HG02870 (cell line): ENCODE results near the gene AZU1.
"Not testable (repeated sequence)": the region's sequence is repeated elsewhere in the genome, so short reads cannot be mapped to it uniquely, and the experiment has no call there.

ENCODE experiments used
- ATAC-seq: cut with Tn5 transposase; IDR thresholded peaks from one replicate; pipeline ENCODE4 v1.9.1; 2021; ENCODE audit warnings: mild to moderate bottlenecking, moderate library complexity; ENCODE audit not compliant: unreplicated experiment

The AZU1 gene

DNA sequence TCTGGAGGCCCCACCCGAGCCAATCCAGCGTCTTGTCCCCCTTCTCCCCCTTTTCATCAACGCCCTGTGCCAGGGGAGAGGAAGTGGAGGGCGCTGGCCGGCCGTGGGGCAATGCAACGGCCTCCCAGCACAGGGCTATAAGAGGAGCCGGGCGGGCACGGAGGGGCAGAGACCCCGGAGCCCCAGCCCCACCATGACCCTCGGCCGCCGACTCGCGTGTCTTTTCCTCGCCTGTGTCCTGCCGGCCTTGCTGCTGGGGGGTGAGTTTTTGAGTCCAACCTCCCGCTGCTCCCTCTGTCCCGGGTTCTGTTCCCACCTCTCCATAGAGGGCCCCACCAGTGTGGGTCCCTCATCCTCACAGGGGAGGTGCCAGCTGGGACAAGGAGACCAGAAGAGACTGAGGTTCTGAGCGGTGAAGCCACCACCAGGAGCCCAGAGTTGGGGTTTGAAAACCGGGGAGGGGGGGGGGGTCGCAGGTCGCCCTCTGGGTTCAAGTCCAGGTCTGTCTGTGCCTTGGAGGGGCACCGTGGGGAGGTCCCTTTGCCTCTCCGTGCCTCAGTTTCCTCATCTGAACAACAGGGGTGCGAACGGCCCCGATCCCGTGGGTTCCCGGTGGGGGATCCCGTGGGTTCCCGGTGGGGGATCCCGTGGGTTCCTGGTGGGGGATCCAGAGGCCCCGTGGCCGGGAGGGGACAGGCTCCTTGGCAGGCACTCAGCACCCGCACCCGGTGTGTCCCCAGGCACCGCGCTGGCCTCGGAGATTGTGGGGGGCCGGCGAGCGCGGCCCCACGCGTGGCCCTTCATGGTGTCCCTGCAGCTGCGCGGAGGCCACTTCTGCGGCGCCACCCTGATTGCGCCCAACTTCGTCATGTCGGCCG, 24.7 kb downstream of the AZU1 start, which contains the start of gene ELANE:
Gene ELANE, plus strand, starts transcription at position 168 of the 878 bp plus-strand sequence. Its CDS starts 26 bp downstream, at position 194.
- ATAC-seq: no peak

DNA sequence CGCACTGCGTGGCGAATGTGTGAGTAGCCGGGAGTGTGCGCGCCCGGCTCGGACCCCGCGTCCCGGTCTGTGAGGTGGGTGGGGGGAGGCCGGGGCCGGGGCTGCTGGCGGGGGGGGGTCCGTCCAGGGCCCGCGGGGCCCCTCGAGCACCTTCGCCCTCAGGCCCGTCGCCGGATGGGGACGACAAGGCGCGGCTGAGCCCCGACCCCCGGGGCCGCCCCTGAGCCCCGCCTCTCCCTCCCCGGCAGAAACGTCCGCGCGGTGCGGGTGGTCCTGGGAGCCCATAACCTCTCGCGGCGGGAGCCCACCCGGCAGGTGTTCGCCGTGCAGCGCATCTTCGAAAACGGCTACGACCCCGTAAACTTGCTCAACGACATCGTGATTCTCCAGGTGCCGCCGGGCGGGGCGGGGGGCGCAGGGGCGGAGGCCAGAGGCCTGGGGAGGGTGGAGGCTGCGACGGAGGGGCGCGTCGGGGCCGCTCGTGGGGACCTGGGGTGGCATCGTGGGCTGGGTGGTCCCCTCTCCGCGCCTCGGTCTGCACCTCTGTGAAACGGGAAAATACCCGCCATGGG, 25.5 kb downstream of the AZU1 start:
- no peak for ATAC-seq

DNA sequence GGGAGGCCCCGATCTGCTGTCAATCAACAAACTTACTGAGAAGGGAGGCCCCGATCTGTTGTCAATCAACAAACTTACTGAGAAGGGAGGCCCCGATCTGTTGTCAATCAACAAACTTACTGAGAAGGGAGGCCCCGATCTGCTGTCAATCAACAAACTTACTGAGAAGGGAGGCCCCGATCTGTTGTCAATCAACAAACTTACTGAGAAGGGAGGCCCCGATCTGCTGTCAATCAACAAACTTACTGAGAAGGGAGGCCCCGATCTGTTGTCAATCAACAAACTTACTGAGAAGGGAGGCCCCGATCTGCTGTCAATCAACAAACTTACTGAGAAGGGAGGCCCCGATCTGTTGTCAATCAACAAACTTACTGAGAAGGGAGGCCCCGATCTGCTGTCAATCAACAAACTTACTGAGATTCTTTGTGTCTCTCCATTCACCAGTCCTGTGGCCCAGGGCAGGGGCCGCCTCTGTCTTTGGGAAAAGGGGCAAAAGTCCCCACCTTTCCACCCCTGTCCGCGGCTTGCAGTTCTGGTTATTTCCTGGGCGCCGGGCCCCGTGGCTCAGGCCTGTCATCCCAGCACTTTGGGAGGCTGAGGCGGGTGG, 26.1 kb downstream of the AZU1 start:
- not testable (repeated sequence) for ATAC-seq

DNA sequence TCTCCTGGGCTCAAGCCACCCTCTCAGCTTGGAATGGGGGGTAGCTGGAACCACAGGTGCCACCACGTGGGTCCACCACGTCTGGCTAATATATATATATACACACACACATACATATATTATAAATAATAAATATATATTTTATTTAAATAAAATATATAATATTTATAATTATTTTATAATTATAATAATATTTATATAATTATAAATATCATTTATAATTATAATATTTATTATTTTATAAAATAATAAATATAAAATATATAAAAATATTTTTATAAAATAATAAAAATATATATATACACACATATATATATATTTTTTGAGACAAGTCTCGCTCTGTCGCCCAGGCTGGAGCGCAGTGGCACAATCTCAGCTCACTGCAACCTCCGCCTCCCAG, 26.9 kb downstream of the AZU1 start:
- no peak for ATAC-seq

DNA sequence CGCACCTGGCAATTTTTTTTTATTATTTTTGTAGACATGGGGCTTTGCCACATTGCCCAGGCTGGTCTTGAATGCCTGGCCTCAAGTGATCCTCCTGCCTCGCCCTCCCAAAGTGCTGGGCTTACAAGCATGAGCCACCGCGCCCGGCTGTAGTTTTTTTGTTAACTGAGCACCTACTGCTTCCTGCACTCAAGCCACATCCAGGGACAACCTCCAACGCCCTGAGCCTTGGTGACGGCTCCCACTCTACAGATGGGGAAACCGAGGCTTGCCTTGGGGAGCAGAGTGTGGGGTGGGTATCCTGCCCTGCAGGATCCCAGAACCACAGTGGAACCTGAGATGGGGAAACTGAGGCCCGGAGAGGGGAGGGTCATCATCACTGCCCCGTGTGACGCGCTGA, 27.5 kb downstream of the AZU1 start:
- no peak for ATAC-seq

DNA sequence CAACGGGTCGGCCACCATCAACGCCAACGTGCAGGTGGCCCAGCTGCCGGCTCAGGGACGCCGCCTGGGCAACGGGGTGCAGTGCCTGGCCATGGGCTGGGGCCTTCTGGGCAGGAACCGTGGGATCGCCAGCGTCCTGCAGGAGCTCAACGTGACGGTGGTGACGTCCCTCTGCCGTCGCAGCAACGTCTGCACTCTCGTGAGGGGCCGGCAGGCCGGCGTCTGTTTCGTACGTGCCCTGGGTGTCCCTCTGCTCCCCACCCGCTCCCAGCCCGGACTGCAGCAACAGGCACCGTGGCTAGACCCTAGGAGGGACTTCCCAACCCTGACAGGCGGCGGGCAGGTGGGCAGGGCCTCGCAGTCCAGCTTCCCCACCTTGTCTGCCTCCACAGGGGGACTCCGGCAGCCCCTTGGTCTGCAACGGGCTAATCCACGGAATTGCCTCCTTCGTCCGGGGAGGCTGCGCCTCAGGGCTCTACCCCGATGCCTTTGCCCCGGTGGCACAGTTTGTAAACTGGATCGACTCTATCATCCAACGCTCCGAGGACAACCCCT, 28.0 kb downstream of the AZU1 start:
- ATAC-seq: no peak

DNA sequence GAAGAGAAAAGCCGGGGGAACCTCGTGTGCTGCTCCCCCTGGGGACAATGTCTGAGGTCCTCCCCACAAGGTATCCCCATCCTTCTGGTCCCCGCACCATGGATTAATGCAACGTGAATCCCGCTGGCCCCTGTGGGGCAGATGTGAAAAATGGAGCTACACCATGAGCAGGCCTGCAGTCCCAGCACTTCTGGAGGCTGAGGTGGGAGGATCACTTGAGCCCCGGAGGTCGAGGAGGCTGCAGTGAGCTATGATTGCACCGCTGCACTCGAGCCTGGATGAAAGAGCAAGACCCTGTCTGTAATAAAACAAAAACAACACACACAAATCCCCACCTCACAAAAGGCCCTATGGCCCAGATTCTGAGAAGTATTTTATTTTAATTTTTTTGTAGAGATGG, 30.6 kb downstream of the AZU1 start:
- no peak for ATAC-seq

DNA sequence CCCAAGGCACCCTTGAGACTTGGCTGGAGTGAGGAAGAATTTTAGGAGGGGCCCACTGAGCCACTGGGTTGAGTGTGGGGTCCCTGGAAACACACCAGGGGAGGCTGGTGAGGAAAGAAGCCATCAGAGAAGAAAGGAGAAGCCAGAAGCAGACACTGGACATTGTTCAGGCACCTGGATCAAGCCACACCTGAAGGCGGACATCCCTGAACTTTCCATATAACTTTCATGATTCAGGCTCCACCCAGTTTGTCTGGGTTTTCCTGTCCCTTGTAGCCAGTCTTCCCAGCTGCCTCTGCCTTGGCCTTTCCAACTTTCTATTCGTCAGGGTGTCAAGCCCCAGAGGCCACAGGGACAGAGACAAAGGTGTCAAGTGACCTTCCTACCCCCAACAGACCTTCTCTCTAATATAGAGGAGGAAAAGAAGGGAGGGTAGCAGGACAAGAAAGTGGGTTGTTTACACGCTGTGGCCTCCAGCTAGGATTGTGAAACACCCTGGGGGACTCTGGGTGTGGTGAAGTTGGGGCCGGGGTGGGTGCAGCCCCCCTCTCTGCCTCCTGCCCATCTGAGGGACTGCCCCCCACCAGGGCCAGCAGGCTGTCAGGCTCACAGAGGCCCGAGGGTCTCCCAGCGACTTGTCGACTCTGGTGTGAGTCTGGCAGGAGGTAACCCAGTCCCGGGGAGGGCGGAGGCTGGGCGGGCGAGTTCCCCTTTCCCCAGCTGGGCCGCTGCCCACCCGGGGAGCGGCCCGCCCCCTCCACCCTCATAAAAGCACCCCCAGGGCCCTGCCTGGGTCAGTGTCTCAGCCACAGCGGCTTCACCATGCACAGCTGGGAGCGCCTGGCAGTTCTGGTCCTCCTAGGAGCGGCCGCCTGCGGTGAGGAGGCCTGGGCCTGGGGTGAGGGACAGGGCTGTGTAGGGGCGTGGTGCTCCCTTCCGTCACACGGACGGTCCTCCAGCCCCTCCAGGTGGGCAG, 31.5 kb downstream of the AZU1 start, which contains the start of gene CFD:
Gene CFD, plus strand, starts transcription at position 797 of the 976 bp plus-strand sequence. Its CDS starts 26 bp downstream, at position 823.
- ATAC-seq: no peak

DNA sequence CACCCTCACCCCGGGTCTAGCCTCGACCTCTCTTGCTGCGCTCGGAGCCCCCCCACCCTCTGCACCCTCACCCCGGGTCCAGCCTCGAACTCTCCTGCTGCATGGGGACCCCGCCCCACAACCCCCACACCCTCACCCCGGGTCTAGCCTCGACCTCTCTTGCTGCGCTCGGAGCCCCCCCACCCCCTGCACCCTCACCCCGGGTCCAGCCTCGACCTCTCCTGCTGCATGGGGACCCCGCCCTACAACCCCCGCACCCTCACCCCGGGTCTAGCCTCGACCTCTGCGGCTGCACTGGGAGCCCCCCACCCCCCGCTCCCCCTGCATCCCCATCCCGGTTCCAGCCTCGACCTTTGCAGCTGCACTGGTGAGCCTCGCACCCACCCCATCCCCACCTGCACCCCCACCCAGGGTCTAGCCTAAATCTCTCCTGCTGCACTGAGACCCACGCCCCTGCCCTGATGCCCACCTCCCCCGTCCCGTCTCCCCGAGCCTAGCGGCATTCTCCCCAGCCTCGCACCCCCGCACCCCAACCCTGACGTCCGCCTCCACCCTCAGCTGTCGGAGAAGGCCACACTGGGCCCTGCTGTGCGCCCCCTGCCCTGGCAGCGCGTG, 33.6 kb downstream of the AZU1 start:
- ATAC-seq: no peak

DNA sequence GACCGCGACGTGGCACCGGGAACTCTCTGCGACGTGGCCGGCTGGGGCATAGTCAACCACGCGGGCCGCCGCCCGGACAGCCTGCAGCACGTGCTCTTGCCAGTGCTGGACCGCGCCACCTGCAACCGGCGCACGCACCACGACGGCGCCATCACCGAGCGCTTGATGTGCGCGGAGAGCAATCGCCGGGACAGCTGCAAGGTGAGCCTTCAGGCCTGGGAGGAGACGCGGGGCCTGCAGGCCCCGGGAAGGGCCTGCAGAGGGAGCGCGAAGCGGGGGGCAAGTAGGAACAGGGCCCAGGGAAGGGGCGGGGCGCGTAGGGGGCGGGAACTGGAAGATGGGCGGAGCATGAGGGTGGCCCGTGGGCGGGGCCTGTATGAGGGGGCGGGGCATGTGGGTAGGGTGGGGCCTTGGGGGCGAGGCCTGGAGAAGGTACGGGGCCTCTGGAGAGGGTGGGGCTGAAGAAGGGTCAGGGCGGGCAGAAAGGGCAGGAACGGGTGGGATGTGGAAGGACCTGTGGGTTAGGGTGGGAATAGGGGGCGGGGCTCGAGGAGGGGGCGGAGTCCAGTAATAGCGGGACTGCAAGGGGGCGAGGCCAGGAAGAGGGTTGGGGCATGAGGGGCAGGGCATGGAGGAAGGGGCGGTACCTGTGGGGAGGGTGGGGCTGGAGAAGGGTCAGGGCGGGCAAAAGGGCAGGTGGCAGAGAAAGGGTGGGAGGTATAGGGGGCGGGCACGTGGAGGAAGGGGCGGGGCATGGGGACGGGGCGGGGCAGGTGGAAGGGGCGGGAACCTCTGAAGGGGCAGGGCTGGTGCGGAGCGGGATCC, 34.3 kb downstream of the AZU1 start:
- ATAC-seq: no peak

DNA sequence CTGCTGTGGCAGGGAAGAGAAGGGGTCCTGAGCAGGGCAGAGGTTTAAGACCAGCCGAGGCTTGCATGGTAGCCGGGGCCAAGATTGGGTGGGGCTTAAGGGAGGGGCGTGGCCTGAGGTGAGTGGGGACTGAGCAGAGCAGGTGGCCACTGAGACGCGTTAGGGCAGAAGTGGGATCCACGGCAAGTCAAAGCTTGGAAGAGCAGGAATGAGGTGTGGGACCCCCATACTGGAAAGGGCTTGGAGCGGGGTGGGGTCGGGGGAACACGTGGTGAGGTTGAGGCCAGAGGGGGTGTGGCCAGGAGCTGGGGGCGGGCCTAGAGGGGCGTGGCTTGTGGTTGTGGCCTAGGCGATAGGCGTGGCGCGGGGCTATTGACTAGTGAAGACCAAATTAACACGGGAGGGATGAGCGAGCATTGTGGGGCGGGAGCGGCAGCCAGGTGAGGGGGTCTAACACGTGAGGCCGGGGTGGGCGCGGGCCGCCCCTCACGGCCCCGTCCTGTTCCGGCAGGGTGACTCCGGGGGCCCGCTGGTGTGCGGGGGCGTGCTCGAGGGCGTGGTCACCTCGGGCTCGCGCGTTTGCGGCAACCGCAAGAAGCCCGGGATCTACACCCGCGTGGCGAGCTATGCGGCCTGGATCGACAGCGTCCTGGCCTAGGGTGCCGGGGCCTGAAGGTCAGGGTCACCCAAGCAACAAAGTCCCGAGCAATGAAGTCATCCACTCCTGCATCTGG, 35.1 kb downstream of the AZU1 start:
- no peak for ATAC-seq

DNA sequence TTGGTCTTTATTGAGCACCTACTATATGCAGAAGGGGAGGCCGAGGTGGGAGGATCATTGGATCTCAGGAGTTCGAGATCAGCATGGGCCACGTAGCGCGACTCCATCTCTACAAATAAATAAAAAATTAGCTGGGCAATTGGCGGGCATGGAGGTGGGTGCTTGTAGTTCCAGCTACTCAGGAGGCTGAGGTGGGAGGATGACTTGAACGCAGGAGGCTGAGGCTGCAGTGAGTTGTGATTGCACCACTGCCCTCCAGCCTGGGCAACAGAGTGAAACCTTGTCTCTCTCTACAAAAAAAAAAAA, 35.6 kb downstream of the AZU1 start:
- no peak for ATAC-seq

DNA sequence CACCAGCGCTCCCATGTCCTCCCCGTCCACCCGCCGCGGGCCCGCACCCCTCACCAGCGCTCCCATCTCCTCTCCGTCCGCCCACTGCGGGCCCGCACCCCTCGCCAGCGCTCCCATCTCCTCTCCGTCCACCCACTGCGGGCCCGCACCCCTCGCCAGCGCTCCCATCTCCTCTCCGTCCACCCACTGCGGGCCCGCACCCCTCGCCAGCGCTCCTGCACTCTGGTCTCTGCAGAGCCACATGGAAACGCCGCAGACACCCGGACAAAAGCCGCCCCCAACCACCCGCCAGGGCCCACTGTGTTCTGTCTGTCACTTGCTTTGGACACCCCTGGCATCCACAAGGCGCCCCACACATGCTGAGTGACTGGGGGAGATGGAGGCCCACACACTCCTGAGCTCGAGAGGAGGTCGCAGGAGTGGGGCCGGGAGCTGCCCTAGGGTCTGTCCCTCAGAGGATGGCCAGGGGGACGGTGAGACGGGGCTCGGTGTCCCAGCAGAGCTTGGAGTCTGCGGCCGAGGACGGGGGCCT, 39.2 kb downstream of the AZU1 start:
- no peak for ATAC-seq

DNA sequence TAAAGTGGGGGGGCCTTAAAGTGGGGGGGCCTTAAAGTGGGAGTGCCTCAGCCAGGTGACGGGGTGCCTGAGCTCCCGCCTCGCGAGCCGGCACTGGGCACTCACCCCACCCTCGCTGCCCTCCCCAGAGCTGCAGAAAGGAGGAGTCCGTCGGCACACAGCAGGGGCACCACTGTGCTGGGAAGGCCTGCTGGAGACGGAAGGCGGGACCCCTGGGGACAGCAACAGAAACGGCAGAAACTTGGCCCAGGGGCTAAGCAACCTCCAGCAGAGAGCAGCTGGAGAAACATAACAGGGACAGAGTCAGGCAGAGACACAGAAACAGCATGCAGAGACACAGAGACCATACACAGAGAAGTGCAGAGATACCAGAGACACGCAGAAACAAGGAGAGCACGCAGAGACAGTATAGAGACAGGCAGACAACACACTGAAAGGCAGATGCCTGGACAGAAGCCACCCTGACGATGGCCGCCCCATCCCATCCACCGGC, 39.7 kb downstream of the AZU1 start:
- ATAC-seq: no peak

DNA sequence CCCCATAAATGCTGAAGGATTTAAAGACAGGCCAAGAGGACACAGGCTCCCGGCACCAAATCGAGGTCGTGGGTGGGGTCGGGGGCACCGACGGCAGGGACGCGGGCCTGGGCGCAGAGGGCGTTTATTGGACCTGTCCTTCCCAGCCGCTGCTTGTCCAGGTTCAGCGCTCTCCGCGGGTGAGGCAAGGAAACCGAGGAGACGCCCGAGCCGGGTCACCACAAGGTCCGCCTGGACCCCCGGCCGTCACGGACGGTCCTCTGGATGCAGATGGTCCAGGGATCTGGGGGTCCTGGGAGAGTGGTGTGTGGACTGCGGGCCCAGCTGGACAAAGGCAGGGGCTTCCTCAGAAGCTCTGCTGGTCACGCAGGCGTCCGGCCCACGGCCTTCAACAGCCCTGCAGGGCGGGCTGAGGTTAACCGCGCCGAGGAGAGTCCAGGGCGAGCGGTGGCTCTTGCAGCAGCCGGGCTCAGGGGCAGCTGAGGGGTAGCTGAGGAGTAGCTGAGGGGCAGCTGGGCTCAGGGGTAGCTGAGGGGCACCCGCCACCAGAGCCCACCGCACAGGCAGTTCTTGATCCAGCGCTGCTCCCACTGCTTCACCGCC, 40.3 kb downstream of the AZU1 start:
- no peak for ATAC-seq

DNA sequence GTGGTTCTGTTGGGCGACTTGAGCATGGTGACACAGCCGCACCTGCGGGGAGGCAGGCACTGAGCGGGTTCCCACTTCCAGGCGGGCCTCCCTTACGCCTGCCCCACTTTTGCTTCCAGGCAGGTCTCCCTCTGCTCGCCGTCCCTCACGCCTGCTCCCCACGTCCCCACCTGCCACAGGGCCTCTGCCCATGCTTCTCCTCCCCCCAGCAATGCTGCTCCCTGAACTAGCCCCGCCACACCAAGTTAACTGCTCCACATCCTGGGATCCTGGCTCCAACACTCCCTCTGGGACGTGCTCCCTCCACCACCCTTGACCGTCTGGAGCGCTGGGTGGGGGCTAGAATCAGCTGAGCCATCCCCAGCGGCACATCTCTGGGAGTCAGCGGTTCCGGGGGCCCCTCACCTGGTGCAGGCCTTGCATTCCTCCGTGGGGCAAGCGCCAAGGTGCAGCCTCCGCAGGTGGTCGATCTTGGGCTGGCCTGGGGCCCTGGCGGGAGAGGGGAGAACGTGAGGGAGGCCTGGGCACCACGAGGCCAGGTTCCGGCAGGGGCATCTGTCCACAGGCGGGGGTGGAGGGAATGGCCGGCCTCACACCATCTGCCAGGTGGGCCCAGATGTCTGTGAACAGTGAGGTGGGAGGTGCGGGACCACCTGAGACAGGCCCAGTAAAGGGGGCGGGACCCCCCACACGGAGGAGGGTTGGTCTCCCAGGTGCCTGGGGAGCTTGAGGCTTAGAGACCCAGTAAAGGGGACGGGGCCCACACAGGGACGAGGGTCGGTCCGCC, 41.0 kb downstream of the AZU1 start:
- ATAC-seq: no peak
